ENCODE results near the gene CR2. TPM values are rescaled to one million over a fixed set of nuclear protein-coding genes. Genes with fewer than 3 reads are reported as not detected.

Gene CR2
- polyA plus RNA-seq, 1 donor (not counting 4 experiments of a cell fraction or from before 2014, with no cell fraction given), result not detected

GRCh38 chr1:207429963-207430362 is 24.2 kb upstream of the CR2 start:
- Histone ChIP-seq H3K79me2 (ENCODE audit: control insufficient read depth, insufficient read depth, low read length) (no peaks in the 10 kb centered on the region), H4K20me1 (ENCODE audit: control insufficient read depth, extremely low read depth, insufficient read depth, low read length) (no peaks in the 10 kb centered on the region), H3K4me3 (ENCODE audit: control insufficient read depth in 2 of 3, extremely low read depth in 1 of 3, insufficient read depth in 2 of 3, low read depth in 1 of 3, low read length in 3 of 3) (no peak overlapping the region), H3K9ac (ENCODE audit: control insufficient read depth, extremely low read depth, insufficient read depth, low read length) (no peak overlapping the region), H3K4me2 (ENCODE audit: control insufficient read depth, extremely low read depth, insufficient read depth, low read depth, low read length) (no peak overlapping the region), H3K9me1 (ENCODE audit: control insufficient read depth, extremely low read depth, insufficient read depth, low read length) (no peaks in the 10 kb centered on the region), H3K9me3 (ENCODE audit: control insufficient read depth, low read depth, low read length) (no peaks in the 10 kb centered on the region), H3K4me1 (ENCODE audit: control insufficient read depth, extremely low read depth, insufficient read depth, low read length) (no peaks in the 10 kb centered on the region), H2AFZ (ENCODE audit: control insufficient read depth, low read length) (no peak overlapping the region), H3K27ac (ENCODE audit: control insufficient read depth, insufficient read depth, low read length) (no peak overlapping the region), H3K36me3 (ENCODE audit: control insufficient read depth in 2 of 2, extremely low read depth in 1 of 2, insufficient read depth in 2 of 2, low read length in 2 of 2) (no peaks in the 10 kb centered on the region), H3K27me3 (ENCODE audit: control insufficient read depth, extremely low read depth, insufficient read depth, low read length) (peaks cover 13% of the 10 kb centered on the region)
- no peak for DNase-seq (ENCODE audit: low read depth, low spot score)
- FAIRE-seq, result no peak
- TF ChIP-seq CTCF (optimal IDR thresholded peaks at IDR 0.05 in 1 of 3, IDR thresholded peaks at IDR 0.05 in 1 of 3, conservative IDR thresholded peaks at IDR 0.05 in 1 of 3; ENCODE audit: extremely low read depth in 1 of 3, insufficient read depth in 2 of 3, low read length in 3 of 3), result no peak
- no peak for TF ChIP-seq EZH2 (IDR thresholded peaks at IDR 0.05; ENCODE audit: low read length)
- dilution Hi-C loops (cut with MboI; ENCODE audit: extremely low pct_ligation_motif_present, low sequenced_read_pairs), result no loop called here

GRCh38 chr1:207430602-207431001 is 23.5 kb upstream of the CR2 start:
- FAIRE-seq, result no peak
- no peaks in the 10 kb centered on the region for H3K4me1 ChIP-seq (ENCODE audit: control insufficient read depth, extremely low read depth, insufficient read depth, low read length)

GRCh38 chr1:207431508-207431907 is 22.6 kb upstream of the CR2 start:
- H3K27me3 ChIP-seq (ENCODE audit: control insufficient read depth, extremely low read depth, insufficient read depth, low read length), result peaks cover 10% of the 10 kb centered on the region
- H3K9me1 ChIP-seq (ENCODE audit: control insufficient read depth, extremely low read depth, insufficient read depth, low read length), result no peaks in the 10 kb centered on the region
- H3K4me3 ChIP-seq (ENCODE audit: control insufficient read depth in 2 of 3, extremely low read depth in 1 of 3, insufficient read depth in 2 of 3, low read depth in 1 of 3, low read length in 3 of 3), result no peak overlapping the region
- H2AFZ ChIP-seq (ENCODE audit: control insufficient read depth, low read length), result no peak overlapping the region
- FAIRE-seq (no peak), DNase-seq (ENCODE audit: low read depth, low spot score) (no peak)
- H4K20me1 ChIP-seq (ENCODE audit: control insufficient read depth, extremely low read depth, insufficient read depth, low read length), result no peaks in the 10 kb centered on the region
- H3K27ac ChIP-seq (ENCODE audit: control insufficient read depth, insufficient read depth, low read length), result no peak overlapping the region
- no peaks in the 10 kb centered on the region for H3K4me1 ChIP-seq (ENCODE audit: control insufficient read depth, extremely low read depth, insufficient read depth, low read length)
- no peaks in the 10 kb centered on the region for H3K79me2 ChIP-seq (ENCODE audit: control insufficient read depth, insufficient read depth, low read length)
- no peak overlapping the region for H3K9ac ChIP-seq (ENCODE audit: control insufficient read depth, extremely low read depth, insufficient read depth, low read length)
- H3K36me3 ChIP-seq (ENCODE audit: control insufficient read depth in 2 of 2, extremely low read depth in 1 of 2, insufficient read depth in 2 of 2, low read length in 2 of 2), result no peaks in the 10 kb centered on the region
- no peak overlapping the region for H3K4me2 ChIP-seq (ENCODE audit: control insufficient read depth, extremely low read depth, insufficient read depth, low read depth, low read length)
- TF ChIP-seq EZH2 (IDR thresholded peaks at IDR 0.05; ENCODE audit: low read length) (no peak), CTCF (optimal IDR thresholded peaks at IDR 0.05 in 1 of 3, IDR thresholded peaks at IDR 0.05 in 1 of 3, conservative IDR thresholded peaks at IDR 0.05 in 1 of 3; ENCODE audit: extremely low read depth in 1 of 3, insufficient read depth in 2 of 3, low read length in 3 of 3) (no peak)
- dilution Hi-C loops (cut with MboI; ENCODE audit: extremely low pct_ligation_motif_present, low sequenced_read_pairs), result no loop called here
- no peaks in the 10 kb centered on the region for H3K9me3 ChIP-seq (ENCODE audit: control insufficient read depth, low read depth, low read length)

More at GRCh38 chr1:207430602-207431001, 23.5 kb upstream of the CR2 start:
- H2AFZ ChIP-seq (ENCODE audit: control insufficient read depth, low read length), result no peak overlapping the region
- no peak overlapping the region for H3K4me2 ChIP-seq (ENCODE audit: control insufficient read depth, extremely low read depth, insufficient read depth, low read depth, low read length)
- TF ChIP-seq EZH2 (IDR thresholded peaks at IDR 0.05; ENCODE audit: low read length), result no peak
- dilution Hi-C loops (cut with MboI; ENCODE audit: extremely low pct_ligation_motif_present, low sequenced_read_pairs), result no loop called here
- no peak for DNase-seq (ENCODE audit: low read depth, low spot score)
- H3K79me2 ChIP-seq (ENCODE audit: control insufficient read depth, insufficient read depth, low read length), result no peaks in the 10 kb centered on the region
- H4K20me1 ChIP-seq (ENCODE audit: control insufficient read depth, extremely low read depth, insufficient read depth, low read length), result no peaks in the 10 kb centered on the region
- H3K36me3 ChIP-seq (ENCODE audit: control insufficient read depth in 2 of 2, extremely low read depth in 1 of 2, insufficient read depth in 2 of 2, low read length in 2 of 2), result no peaks in the 10 kb centered on the region
- H3K9ac ChIP-seq (ENCODE audit: control insufficient read depth, extremely low read depth, insufficient read depth, low read length), result no peak overlapping the region
- peaks cover 10% of the 10 kb centered on the region for H3K27me3 ChIP-seq (ENCODE audit: control insufficient read depth, extremely low read depth, insufficient read depth, low read length)
- no peaks in the 10 kb centered on the region for H3K9me3 ChIP-seq (ENCODE audit: control insufficient read depth, low read depth, low read length)
- H3K4me3 ChIP-seq (ENCODE audit: control insufficient read depth in 2 of 3, extremely low read depth in 1 of 3, insufficient read depth in 2 of 3, low read depth in 1 of 3, low read length in 3 of 3), result no peak overlapping the region
- no peaks in the 10 kb centered on the region for H3K9me1 ChIP-seq (ENCODE audit: control insufficient read depth, extremely low read depth, insufficient read depth, low read length)
- no peak overlapping the region for H3K27ac ChIP-seq (ENCODE audit: control insufficient read depth, insufficient read depth, low read length)

Measured in keratinocyte (primary cell).